SW480 (cell line): ENCODE data around the gene SOX6.
"Not testable (repeated sequence)": the region's sequence is repeated elsewhere in the genome, so short reads cannot be mapped to it uniquely, and the experiment has no call there.

Experiments
- DNase-seq: peaks from one replicate; pipeline ENCODE4 v3.0.0-alpha.2; 2016; ENCODE audit warnings: low spot score

The SOX6 gene

DNA sequence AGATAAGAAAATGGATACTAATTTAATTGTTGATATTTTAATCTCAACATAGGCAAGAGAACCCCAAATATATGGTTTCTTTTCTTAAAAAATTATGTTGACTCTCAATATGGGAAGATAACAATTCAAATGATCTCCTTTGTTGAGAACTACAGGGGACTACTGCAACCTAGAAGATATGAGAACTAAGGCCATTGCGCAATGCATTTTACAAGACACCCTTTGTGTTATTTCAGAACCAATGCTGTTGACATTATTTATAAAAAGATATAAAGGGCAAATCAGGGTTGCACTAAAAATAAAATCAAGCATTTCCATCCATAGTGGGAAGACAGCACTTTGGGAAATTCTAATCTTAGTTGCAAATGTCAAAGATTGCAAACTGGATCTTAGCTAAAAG lies 322.3 kb downstream of the SOX6 start:
- no peak for DNase-seq

DNA sequence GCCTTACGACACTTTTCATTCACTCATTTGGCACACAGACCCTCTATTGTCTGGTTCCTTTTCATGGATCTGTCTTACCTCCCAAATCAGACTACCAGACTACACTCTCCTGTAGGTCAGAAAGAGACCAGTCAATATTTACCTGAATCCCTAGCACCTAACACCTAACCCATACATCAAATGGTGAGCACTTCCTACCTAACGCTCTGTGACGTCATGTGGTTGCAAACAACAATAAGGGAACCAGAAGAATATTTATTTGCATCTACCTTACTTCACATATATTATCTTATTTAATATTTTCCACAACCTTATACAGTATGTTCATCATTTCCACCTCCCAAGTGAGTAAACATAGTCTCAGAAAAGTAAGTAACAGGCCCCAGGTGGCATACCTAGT lies 323.4 kb downstream of the SOX6 start:
- DNase-seq = no peak

DNA sequence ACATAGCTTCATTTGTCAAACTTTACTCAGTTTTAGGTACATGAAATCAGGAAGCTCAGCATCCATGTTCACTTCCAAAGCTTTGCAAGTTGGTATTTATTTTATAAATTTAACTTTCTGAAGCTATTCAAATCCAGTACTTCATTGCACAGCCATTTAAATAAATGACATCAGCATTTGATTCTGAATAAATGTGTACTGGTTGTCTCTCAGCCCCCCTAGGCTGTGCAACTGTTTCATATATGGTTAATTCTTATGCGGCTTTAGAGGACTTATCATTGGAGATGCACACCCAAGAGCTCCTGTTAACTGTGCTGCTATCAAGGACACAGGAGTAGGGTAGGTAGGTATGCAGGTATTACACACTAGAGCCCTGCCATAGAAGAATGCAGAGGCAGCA lies 325.1 kb downstream of the SOX6 start:
- no peak for DNase-seq

- DNase-seq = no peak
Observed at GRCh38 chr11:16030664-16031063, 325.7 kb downstream of the SOX6 start.

DNA sequence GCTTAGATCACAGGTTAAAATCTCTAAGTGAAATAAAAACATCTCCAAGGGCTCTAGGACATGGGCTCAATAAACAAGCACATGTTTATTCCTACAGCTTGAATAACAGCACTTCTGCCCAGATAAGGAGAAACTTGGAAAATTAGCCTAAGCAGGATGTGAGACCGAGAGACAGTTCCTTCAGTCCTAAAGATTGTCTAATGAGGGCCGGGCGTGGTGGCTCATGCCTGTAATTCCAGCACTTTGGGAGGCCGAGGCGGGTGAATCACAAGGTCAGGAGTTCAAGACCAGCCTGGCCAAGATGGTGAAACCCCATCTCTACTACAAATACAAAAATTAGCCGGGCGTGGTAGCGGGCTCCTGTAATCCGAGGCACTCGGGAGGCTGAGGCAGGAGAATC lies 327.2 kb downstream of the SOX6 start:
- DNase-seq = not testable (repeated sequence)

DNA sequence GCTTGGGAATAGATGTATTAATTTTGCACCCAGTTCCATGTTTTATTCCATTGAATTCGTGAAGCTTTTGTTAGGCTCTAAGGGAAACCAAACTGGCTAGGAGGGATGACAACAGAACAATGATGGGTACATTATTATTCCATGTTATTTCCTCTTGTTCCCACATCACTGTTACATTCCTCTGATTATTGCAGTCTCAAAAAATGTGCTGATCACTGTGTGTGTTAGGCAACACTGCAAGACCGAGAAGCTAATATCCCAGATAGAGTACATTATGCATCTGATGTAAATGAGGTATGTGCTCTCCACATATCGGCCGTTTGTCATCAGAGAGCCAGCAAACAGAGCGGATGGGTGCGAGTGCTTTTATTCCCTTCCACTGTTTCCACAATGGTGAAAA lies 327.9 kb downstream of the SOX6 start:
- DNase-seq = no peak

- no peak for DNase-seq
Observed at GRCh38 chr11:16027621-16028020, 328.7 kb downstream of the SOX6 start.

- no peak for DNase-seq
Observed at GRCh38 chr11:16026849-16027248, 329.5 kb downstream of the SOX6 start.

DNA sequence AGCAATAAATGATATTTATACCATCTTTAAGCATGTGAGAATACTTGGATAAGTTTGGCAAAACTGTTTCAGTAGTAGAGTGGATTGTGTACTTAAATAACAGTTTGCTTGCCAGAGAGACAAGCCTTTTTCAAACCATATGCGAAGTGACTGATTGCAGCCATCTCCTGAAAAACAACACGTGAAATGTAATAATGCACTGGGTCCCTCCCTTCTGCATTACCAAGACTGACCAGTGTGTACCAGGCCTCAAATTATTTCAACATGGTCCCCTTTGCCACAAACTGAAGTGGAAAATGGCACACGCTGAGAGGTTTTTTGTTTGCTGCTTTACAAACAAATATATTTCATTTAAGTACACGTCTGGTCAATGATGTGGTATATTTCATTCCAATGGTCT lies 337.4 kb downstream of the SOX6 start:
- DNase-seq = no peak

DNA sequence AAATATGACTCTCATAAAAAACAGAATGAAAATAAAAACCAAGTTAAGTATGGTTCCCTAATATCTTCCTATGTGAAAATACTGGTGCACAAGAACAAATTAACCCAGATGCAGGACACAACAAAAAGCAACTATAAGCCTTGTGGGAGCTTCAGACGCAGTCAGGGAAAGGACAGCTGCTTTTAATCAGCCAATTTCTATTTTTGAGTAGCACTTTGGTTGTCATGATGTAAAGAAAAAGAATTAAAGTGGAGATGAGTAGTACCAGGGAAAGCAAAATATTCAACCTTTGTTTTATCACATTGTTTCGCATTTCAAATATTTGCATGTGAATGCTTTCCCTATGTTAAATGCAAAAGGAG lies 339.9 kb downstream of the SOX6 start:
- no peak for DNase-seq

- no peak for DNase-seq
Observed at GRCh38 chr11:16015741-16016467, 340.4 kb downstream of the SOX6 start.

- no peak for DNase-seq
Observed at GRCh38 chr11:16013649-16014275, 342.6 kb downstream of the SOX6 start.

GRCh38 chr11:16013242-16013641 lies 343.1 kb downstream of the SOX6 start:
- DNase-seq = no peak

- DNase-seq = no peak
Observed at GRCh38 chr11:16012125-16012751, 344.1 kb downstream of the SOX6 start.

GRCh38 chr11:16011396-16011795 lies 344.9 kb downstream of the SOX6 start:
- DNase-seq = no peak

- DNase-seq = no peak
Observed at GRCh38 chr11:16009021-16009420, 347.3 kb downstream of the SOX6 start.

GRCh38 chr11:16007514-16007913 lies 348.8 kb downstream of the SOX6 start:
- no peak for DNase-seq

- DNase-seq = no peak
Observed at GRCh38 chr11:16002942-16003341, 353.4 kb downstream of the SOX6 start.

GRCh38 chr11:16001899-16002426 lies 354.4 kb downstream of the SOX6 start:
- peak; percentile 98 for DNase-seq

DNA sequence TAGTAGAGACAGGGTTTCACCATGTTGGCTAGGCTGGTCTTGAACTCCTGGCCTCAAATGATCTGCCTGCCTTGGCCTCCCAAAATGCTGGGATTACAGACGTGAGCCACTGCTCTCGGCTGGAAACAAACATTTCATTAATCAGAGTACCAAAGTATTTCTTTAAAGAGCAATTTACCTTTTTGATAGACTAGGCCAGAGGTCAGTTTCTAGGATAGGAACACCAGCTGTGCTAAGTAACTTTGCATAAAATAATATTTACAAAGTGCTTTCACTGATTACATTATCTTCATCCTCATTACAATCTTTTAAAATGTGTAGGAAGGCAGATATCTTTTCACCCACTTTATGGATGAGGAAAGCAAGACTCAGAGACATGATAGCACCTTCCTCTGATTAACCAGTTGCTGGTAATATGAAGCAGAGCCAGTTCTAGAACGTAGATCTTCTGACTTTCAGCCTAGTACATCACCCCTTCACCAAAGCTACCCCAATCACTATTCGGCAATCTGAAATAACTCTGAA lies 355.2 kb downstream of the SOX6 start:
- DNase-seq = no peak

DNA sequence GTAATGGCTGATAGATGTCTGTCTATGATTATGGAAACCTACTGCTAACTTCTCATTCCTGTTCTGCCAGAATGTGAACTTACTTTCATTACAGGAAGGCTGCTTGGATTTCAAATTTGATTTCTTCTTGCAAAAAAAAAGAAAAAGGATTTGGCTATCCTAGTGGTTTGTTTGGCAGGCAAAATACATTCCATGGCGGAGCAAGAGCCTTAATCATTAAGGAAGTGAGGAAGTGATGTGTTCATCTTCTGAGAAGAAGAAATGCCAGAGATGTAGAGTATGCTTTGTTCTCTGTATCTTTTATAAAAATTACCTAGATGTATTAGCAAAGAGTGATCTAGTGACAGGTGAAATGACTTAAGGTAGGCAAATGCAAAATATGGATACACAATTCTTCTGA lies 356.3 kb downstream of the SOX6 start:
- DNase-seq = no peak

GRCh38 chr11:15993345-15993744 lies 363.0 kb downstream of the SOX6 start:
- no peak for DNase-seq

GRCh38 chr11:15991215-15991614 lies 365.1 kb downstream of the SOX6 start:
- no peak for DNase-seq
